Astrocyte (in vitro differentiated cells and primary cell): ENCODE data around the gene PTGR3.

ENCODE experiments used
- EZH2 ChIP-seq: IDR thresholded peaks from 2 replicates; pipeline ENCODE4 v1.6.1; 2012; ENCODE audit warnings: mild to moderate bottlenecking, low read length, inconsistent platforms; ENCODE audit not compliant: insufficient read depth
- TF ChIP-seq, protein P1 (sequence below): IDR thresholded peaks from 2 replicates; pipeline ENCODE4 v1.5.1; 2011; ENCODE audit warnings: low read depth, mild to moderate bottlenecking, inconsistent platforms, low read length, moderate library complexity; ENCODE audit not compliant: insufficient read depth

DNA sequence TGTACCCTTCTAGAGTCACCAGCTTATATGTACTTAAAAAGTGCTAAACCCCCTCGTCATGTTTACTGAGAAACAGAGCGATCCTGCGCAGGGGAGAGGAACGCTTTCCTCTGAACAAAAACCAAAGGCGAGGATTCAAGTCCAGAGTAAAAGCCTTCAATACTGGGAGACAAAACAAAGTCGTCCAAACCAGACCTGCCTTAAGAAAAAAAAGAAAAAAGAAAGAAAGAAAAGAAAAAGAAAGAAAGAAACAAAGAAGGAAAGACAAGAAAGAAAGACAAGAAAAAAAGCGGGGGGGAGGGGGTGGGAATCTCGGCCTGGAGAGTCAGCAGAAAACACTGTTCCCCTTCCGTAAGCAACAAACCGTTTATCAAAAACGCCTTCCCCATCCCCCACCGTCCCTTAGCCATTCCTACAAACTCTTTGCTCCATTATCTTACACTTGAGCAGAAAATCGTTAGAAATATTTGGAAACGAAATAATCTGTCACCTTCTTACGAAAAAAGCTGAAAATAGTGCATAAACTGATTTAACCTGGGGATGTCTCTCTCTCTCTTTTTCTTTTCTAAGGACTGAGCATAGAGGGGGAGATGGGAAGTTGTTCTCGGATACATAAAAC, 3.3 kb downstream of the PTGR3 start:
- TF ChIP-seq, protein P1, sequence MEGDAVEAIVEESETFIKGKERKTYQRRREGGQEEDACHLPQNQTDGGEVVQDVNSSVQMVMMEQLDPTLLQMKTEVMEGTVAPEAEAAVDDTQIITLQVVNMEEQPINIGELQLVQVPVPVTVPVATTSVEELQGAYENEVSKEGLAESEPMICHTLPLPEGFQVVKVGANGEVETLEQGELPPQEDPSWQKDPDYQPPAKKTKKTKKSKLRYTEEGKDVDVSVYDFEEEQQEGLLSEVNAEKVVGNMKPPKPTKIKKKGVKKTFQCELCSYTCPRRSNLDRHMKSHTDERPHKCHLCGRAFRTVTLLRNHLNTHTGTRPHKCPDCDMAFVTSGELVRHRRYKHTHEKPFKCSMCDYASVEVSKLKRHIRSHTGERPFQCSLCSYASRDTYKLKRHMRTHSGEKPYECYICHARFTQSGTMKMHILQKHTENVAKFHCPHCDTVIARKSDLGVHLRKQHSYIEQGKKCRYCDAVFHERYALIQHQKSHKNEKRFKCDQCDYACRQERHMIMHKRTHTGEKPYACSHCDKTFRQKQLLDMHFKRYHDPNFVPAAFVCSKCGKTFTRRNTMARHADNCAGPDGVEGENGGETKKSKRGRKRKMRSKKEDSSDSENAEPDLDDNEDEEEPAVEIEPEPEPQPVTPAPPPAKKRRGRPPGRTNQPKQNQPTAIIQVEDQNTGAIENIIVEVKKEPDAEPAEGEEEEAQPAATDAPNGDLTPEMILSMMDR: no peak
- peak; percentile 17 for TF ChIP-seq EZH2
